Cardiac muscle cell (in vitro differentiated cells and primary cell): Measurements from ENCODE around the gene ATG5. TPM values are rescaled to one million over a fixed set of nuclear protein-coding genes. Genes with fewer than 3 reads are reported as not detected.

ENCODE experiments used
- DNase-seq, 2 donors: peaks; one replicate each; pipeline versions ENCODE4 v3.0.0 to v3.0.0-alpha.2; 2010 to 2017; ENCODE audit warnings: low read depth in 1 of 2, low spot score in 1 of 2
- H3K27ac ChIP-seq: fragments of 200-600 bp; sonication (generic); 2 replicates; pipeline ENCODE4 v1.5.1; 2016
- H3K27me3 ChIP-seq: fragments of 200-600 bp; sonication (generic); 2 replicates; pipeline ENCODE4 v1.6.0; 2016; ENCODE audit warnings: control low read depth
- H3K36me3 ChIP-seq: fragments of 200-600 bp; sonication (generic); 2 replicates; pipeline ENCODE4 v1.5.1; 2016; ENCODE audit warnings: control low read depth
- H3K4me1 ChIP-seq: fragments of 200-600 bp; sonication (generic); 2 replicates; pipeline ENCODE4 v1.8.1; 2017; ENCODE audit warnings: low read depth, mild to moderate bottlenecking, mixed run types
- H3K4me3 ChIP-seq: fragments of 200-600 bp; sonication (generic); 2 replicates; pipeline ENCODE4 v1.5.1; 2016; ENCODE audit warnings: mild to moderate bottlenecking
- H3K9me3 ChIP-seq: fragments of 200-600 bp; sonication (generic); 2 replicates; pipeline ENCODE4 v1.5.1; 2017; ENCODE audit warnings: low read depth, mild to moderate bottlenecking, control low read depth
- CTCF ChIP-seq: IDR thresholded peaks from 2 replicates; pipeline ENCODE4 v1.5.1; 2012; ENCODE audit warnings: low read depth, mild to moderate bottlenecking, low read length
- polyA plus RNA-seq: library from polyadenylated mRNA; unstranded; fragments of >200 nt; fragmentation: Nextera tagmentation; extraction: Ambion mirVana; gene quantifications from 2 replicates; pipeline ENCODE4 v1.2.1, GENCODE V29; 2016
- total RNA-seq: library from RNA; depleted of rRNA; stranded (reverse); fragments of >200 nt; gene quantifications from 2 replicates; pipeline ENCODE4 v1.2.3, GENCODE V29; 2016

Gene ATG5
- total and polyA plus RNA-seq, 2 experiments from 2014 or later, result 15.2 to 32.2 TPM

- no peak for TF ChIP-seq CTCF
- no peak overlapping the region for H3K27ac ChIP-seq
- DNase-seq, result no peak
- H3K9me3 ChIP-seq, result no peaks in the 10 kb centered on the region
- no peak overlapping the region for H3K4me3 ChIP-seq
- H3K4me1 ChIP-seq, result no peaks in the 10 kb centered on the region
- H3K27me3 ChIP-seq, result no peaks in the 10 kb centered on the region
- no peaks in the 10 kb centered on the region for H3K36me3 ChIP-seq
Measured at GRCh38 chr6:106199331-106199730, 126.2 kb downstream of the ATG5 start.

- TF ChIP-seq CTCF, result no peak
- no peaks in the 10 kb centered on the region for H3K9me3 ChIP-seq
- no peak for DNase-seq
- no peaks in the 10 kb centered on the region for H3K36me3 ChIP-seq
- peaks cover 6% of the 10 kb centered on the region for H3K4me1 ChIP-seq
- no peak overlapping the region for H3K27ac ChIP-seq
- H3K4me3 ChIP-seq, result no peak overlapping the region
- H3K27me3 ChIP-seq, result no peaks in the 10 kb centered on the region
Measured at GRCh38 chr6:106197441-106197840, 128.1 kb downstream of the ATG5 start.

- Histone ChIP-seq H3K36me3 (no peaks in the 10 kb centered on the region), H3K4me3 (no peak overlapping the region), H3K27ac (no peak overlapping the region), H3K27me3 (no peaks in the 10 kb centered on the region), H3K4me1 (peaks cover 6% of the 10 kb centered on the region), H3K9me3 (no peaks in the 10 kb centered on the region)
- TF ChIP-seq CTCF, result no peak
- DNase-seq, result peak in 1 of 2 donors; percentile 68
Measured at GRCh38 chr6:106194949-106195921, 130.3 kb downstream of the ATG5 start.

- DNase-seq, result no peak
- Histone ChIP-seq H3K27me3 (no peaks in the 10 kb centered on the region), H3K4me1 (peaks cover 7% of the 10 kb centered on the region), H3K9me3 (no peaks in the 10 kb centered on the region), H3K36me3 (no peaks in the 10 kb centered on the region), H3K27ac (no peak overlapping the region), H3K4me3 (no peak overlapping the region)
- TF ChIP-seq CTCF, result no peak
Measured at GRCh38 chr6:106192824-106193223, 132.7 kb downstream of the ATG5 start.

GRCh38 chr6:106188104-106188794 is 137.3 kb downstream of the ATG5 start:
- no peaks in the 10 kb centered on the region for H3K27me3 ChIP-seq
- no peak overlapping the region for H3K27ac ChIP-seq
- no peaks in the 10 kb centered on the region for H3K9me3 ChIP-seq
- TF ChIP-seq CTCF, result no peak
- no peak for DNase-seq
- H3K4me1 ChIP-seq, result peaks cover 14% of the 10 kb centered on the region
- no peak overlapping the region for H3K4me3 ChIP-seq
- peaks cover 5% of the 10 kb centered on the region for H3K36me3 ChIP-seq
